HG03457 (cell line): Measurements from ENCODE around the gene UTS2R.

Experiments
- ATAC-seq: cut with Tn5 transposase; IDR thresholded peaks from one replicate; pipeline ENCODE4 v1.9.1; 2021; ENCODE audit warnings: moderate number of reproducible peaks; ENCODE audit not compliant: unreplicated experiment

UTS2R gene

GRCh38 chr17:82388223-82388921 lies 16.8 kb downstream of the UTS2R start:
- ATAC-seq: no peak

GRCh38 chr17:82388922-82389283 lies 17.3 kb downstream of the UTS2R start:
- ATAC-seq: no peak

- ATAC-seq: no peak
These were observed 17.8 kb downstream of the UTS2R start for GRCh38 chr17:82389379-82389778.

- no peak for ATAC-seq
These were observed 18.7 kb downstream of the UTS2R start for GRCh38 chr17:82390015-82390859.

- ATAC-seq: no peak
These were observed 19.4 kb downstream of the UTS2R start for GRCh38 chr17:82390860-82391435.

- no peak for ATAC-seq
These were observed 20.0 kb downstream of the UTS2R start for GRCh38 chr17:82391496-82392066.

- ATAC-seq: no peak
These were observed 20.8 kb downstream of the UTS2R start for GRCh38 chr17:82392209-82392920.

- no peak for ATAC-seq
These were observed 21.4 kb downstream of the UTS2R start for GRCh38 chr17:82392941-82393340.

GRCh38 chr17:82394278-82394677 lies 22.7 kb downstream of the UTS2R start:
- ATAC-seq: no peak

- ATAC-seq: no peak
These were observed 25.3 kb downstream of the UTS2R start for GRCh38 chr17:82396601-82397435.

GRCh38 chr17:82397449-82398335 lies 26.1 kb downstream of the UTS2R start:
- ATAC-seq: no peak

GRCh38 chr17:82399041-82399441 lies 27.5 kb downstream of the UTS2R start:
- no peak for ATAC-seq

GRCh38 chr17:82399601-82400101 lies 28.1 kb downstream of the UTS2R start:
- ATAC-seq: no peak

GRCh38 chr17:82400206-82400605 lies 28.6 kb downstream of the UTS2R start:
- ATAC-seq: no peak

GRCh38 chr17:82400830-82401229 lies 29.3 kb downstream of the UTS2R start:
- ATAC-seq: no peak

- ATAC-seq: peak; percentile 49
These were observed 31.3 kb downstream of the UTS2R start for GRCh38 chr17:82402865-82403264.

GRCh38 chr17:82403662-82404660 lies 32.4 kb downstream of the UTS2R start:
- no peak for ATAC-seq

GRCh38 chr17:82405051-82405450 lies 33.5 kb downstream of the UTS2R start:
- ATAC-seq: no peak
